Activated CD4-positive, alpha-beta T cell treated with anti-CD3 and anti-CD28 coated beads for 36 hours (primary cell): ENCODE measurements around the gene SMG5. TPM values are rescaled to one million over a fixed set of nuclear protein-coding genes. Genes with fewer than 3 reads are reported as not detected.

Source experiments
- ATAC-seq: fragments of 200-7000 bp; cut with Tn5 transposase; one replicate; pipeline ENCODE4 v1.10.0; 2021; ENCODE audit warnings: mild to moderate bottlenecking, moderate library complexity
- CTCF ChIA-PET: fragments of 350-600 bp; sonication (Branson Sonifier 250); formaldehyde crosslinking; loops from one replicate; lab custom pipeline; 2021; ENCODE audit warnings: antibody characterized with exemption; lab: Charles Lee
- POLR2A ChIA-PET: fragments of 350-600 bp; sonication (Branson Sonifier 250); formaldehyde crosslinking; loops from one replicate; lab custom pipeline; 2021; ENCODE audit warnings: antibody characterized with exemption, inconsistent platforms; lab: Charles Lee
- DNase-seq: peaks from one replicate; pipeline ENCODE4 v3.0.0-alpha.2; 2020
- H3K27ac Mint-ChIP-seq: one replicate; pipeline ENCODE4 v1.8.0; 2021; ENCODE audit warnings: mixed read lengths
- H3K27me3 Mint-ChIP-seq: one replicate; pipeline ENCODE4 v1.8.0; 2021; ENCODE audit warnings: mixed read lengths
- H3K36me3 Mint-ChIP-seq: one replicate; pipeline ENCODE4 v1.8.0; 2021; ENCODE audit warnings: low read depth, mixed read lengths
- H3K4me1 Mint-ChIP-seq: one replicate; pipeline ENCODE4 v1.8.0; 2021; ENCODE audit warnings: mixed read lengths
- H3K4me3 Mint-ChIP-seq: one replicate; pipeline ENCODE4 v1.8.0; 2021; ENCODE audit warnings: mild to moderate bottlenecking, moderate library complexity, mixed read lengths
- H3K9me3 Mint-ChIP-seq: one replicate; pipeline ENCODE4 v1.8.0; 2021; ENCODE audit warnings: low read depth, mixed read lengths
- intact Hi-C, 2 experiments: fragments of 100-400 bp; cut with DNase I in 1 of 2; cut with micrococcal nuclease in 1 of 2; formaldehyde crosslinking; loops; one replicate each; pipeline versions ENCODE4 v1.14.2 to v1.15.1; 2022 to 2024; cut with DNase I, micrococcal nuclease
- total RNA-seq, 2 experiments: library from RNA; stranded (reverse); gene quantifications; one replicate each; pipeline ENCODE4 v1.2.3, GENCODE V29; 2021

SMG5 gene
- total RNA-seq, 2 experiments from 2014 or later = 61.7 to 64.6 TPM

GRCh38 chr1:156233426-156234127 lies 49.0 kb downstream of the SMG5 start:
- DNase-seq = no peak
- Mint-ChIP-seq H3K27me3 (no peaks in the 10 kb centered on the region), H3K36me3 (peaks cover 36% of the 10 kb centered on the region), H3K27ac (no peak overlapping the region), H3K9me3 (no peaks in the 10 kb centered on the region), H3K4me3 (no peak overlapping the region), H3K4me1 (peaks cover 4% of the 10 kb centered on the region)
- POLR2A ChIA-PET = no interaction called here
- CTCF ChIA-PET = interaction anchor here (0.8 to 2.5 kb wide), 6 partner anchors 10 to 152 kb away, joined by 3 to 12 read pairs (median 3); no protein-coding TSS in a partner anchor
- ATAC-seq = no peak
- intact Hi-C loops = no loop called here

- ChIA-PET POLR2A (no interaction called here), CTCF (interaction anchor here (0.9 to 2.5 kb wide), 4 partner anchors 51 to 148 kb away, joined by 3 to 12 read pairs (median 4); partner anchors contain the start of gene SMG5)
- Mint-ChIP-seq H3K27me3 (no peaks in the 10 kb centered on the region), H3K27ac (no peak overlapping the region), H3K4me1 (no peaks in the 10 kb centered on the region), H3K4me3 (no peak overlapping the region), H3K9me3 (no peaks in the 10 kb centered on the region), H3K36me3 (peaks cover 30% of the 10 kb centered on the region)
- ATAC-seq = no peak
- intact Hi-C loops = no loop called here
- DNase-seq = no peak
Observed at GRCh38 chr1:156232201-156232894, 50.3 kb downstream of the SMG5 start.

- ChIA-PET CTCF (interaction anchor here (0.8 to 7.8 kb wide), 2 partner anchors 86 to 134 kb away, joined by 3 to 229 read pairs; no protein-coding TSS in a partner anchor), POLR2A (no interaction called here)
- H3K4me3 Mint-ChIP-seq = no peak overlapping the region
- H3K4me1 Mint-ChIP-seq = peaks cover 11% of the 10 kb centered on the region
- DNase-seq (no peak), ATAC-seq (no peak)
- H3K27me3 Mint-ChIP-seq = no peaks in the 10 kb centered on the region
- no peak overlapping the region for H3K27ac Mint-ChIP-seq
- intact Hi-C loops = no loop called here
- peaks cover 31% of the 10 kb centered on the region for H3K36me3 Mint-ChIP-seq
- no peaks in the 10 kb centered on the region for H3K9me3 Mint-ChIP-seq
Observed at GRCh38 chr1:156230473-156230837, 52.2 kb downstream of the SMG5 start.

GRCh38 chr1:156229809-156230472 lies 52.7 kb downstream of the SMG5 start:
- intact Hi-C loops = loop anchor here in 1 of 2 experiments (5.0 kb wide), 1 partner anchor 52 kb away; the partner anchor contains the start of genes SMG5 and TMEM79
- peaks cover 15% of the 10 kb centered on the region for H3K4me1 Mint-ChIP-seq
- ATAC-seq (no peak), DNase-seq (no peak)
- H3K9me3 Mint-ChIP-seq = no peaks in the 10 kb centered on the region
- H3K4me3 Mint-ChIP-seq = no peak overlapping the region
- H3K27me3 Mint-ChIP-seq = no peaks in the 10 kb centered on the region
- H3K27ac Mint-ChIP-seq = peak overlapping the region; percentile 6
- ChIA-PET CTCF (interaction anchor here (7.8 kb wide), 1 partner anchor 85 kb away, joined by 229 read pairs; no protein-coding TSS in a partner anchor), POLR2A (no interaction called here)
- H3K36me3 Mint-ChIP-seq = peaks cover 32% of the 10 kb centered on the region

- POLR2A ChIA-PET = no interaction called here
- Mint-ChIP-seq H3K27me3 (no peaks in the 10 kb centered on the region), H3K4me3 (no peak overlapping the region), H3K36me3 (peaks cover 40% of the 10 kb centered on the region), H3K4me1 (peaks cover 23% of the 10 kb centered on the region), H3K27ac (peak overlapping the region; percentile 74), H3K9me3 (no peaks in the 10 kb centered on the region)
- intact Hi-C loops = loop anchor here in 1 of 2 experiments (5.0 kb wide), 1 partner anchor 54 kb away; the partner anchor contains the start of genes SMG5 and TMEM79
- DNase-seq (no peak), ATAC-seq (no peak)
- CTCF ChIA-PET = interaction anchor here (0.6 to 7.8 kb wide), 5 partner anchors 9 to 109 kb away, joined by 3 to 229 read pairs (median 3); no protein-coding TSS in a partner anchor
Observed at GRCh38 chr1:156228501-156228900, 54.1 kb downstream of the SMG5 start.

GRCh38 chr1:156226782-156227181 lies 55.8 kb downstream of the SMG5 start:
- ChIA-PET CTCF (interaction anchor here (0.8 to 7.8 kb wide), 8 partner anchors 9 to 136 kb away, joined by 3 to 229 read pairs (median 27); partner anchors contain the start of gene SMG5), POLR2A (interaction anchor here (0.7 to 4.2 kb wide), 5 partner anchors 9 to 207 kb away, joined by 4 to 34 read pairs (median 7); partner anchors contain the start of gene PMF1)
- DNase-seq = no peak
- ATAC-seq = no peak
- Mint-ChIP-seq H3K4me3 (no peak overlapping the region), H3K9me3 (no peaks in the 10 kb centered on the region), H3K36me3 (peaks cover 50% of the 10 kb centered on the region), H3K27me3 (no peaks in the 10 kb centered on the region), H3K27ac (peak overlapping the region; percentile 85), H3K4me1 (peaks cover 40% of the 10 kb centered on the region)
- intact Hi-C loops = loop anchor here in 1 of 2 experiments (5.0 kb wide), 1 partner anchor 56 kb away; the partner anchor contains the start of genes SMG5 and TMEM79

GRCh38 chr1:156226116-156226538 lies 56.5 kb downstream of the SMG5 start:
- Mint-ChIP-seq H3K27ac (peak overlapping the region; percentile 85), H3K9me3 (no peaks in the 10 kb centered on the region), H3K4me3 (no peak overlapping the region), H3K36me3 (peaks cover 56% of the 10 kb centered on the region), H3K27me3 (no peaks in the 10 kb centered on the region), H3K4me1 (peaks cover 47% of the 10 kb centered on the region)
- ChIA-PET CTCF (interaction anchor here (0.8 to 7.8 kb wide), 12 partner anchors 8 to 135 kb away, joined by 3 to 229 read pairs (median 10); partner anchors contain the start of genes PMF1 and SMG5), POLR2A (interaction anchor here (0.7 to 4.2 kb wide), 6 partner anchors 8 to 206 kb away, joined by 4 to 34 read pairs (median 8); partner anchors contain the start of gene PMF1)
- ATAC-seq = no peak
- DNase-seq = no peak
- intact Hi-C loops = loop anchor here in 1 of 2 experiments (5.0 kb wide), 1 partner anchor 56 kb away; the partner anchor contains the start of genes SMG5 and TMEM79

GRCh38 chr1:156225677-156226014 lies 57.0 kb downstream of the SMG5 start:
- no peaks in the 10 kb centered on the region for H3K27me3 Mint-ChIP-seq
- intact Hi-C loops = loop anchor here (1.0 to 5.0 kb wide), 6 partner anchors 31 to 135 kb away; partner anchors contain the start of genes SLC25A44 (in 1 of the 2), SMG5 (in 1 of the 2) and TMEM79 (in 1 of the 2)
- DNase-seq = no peak
- POLR2A ChIA-PET = interaction anchor here (0.6 to 4.2 kb wide), 7 partner anchors 8 to 129 kb away, joined by 3 to 34 read pairs (median 6); partner anchors contain the start of gene PMF1
- H3K9me3 Mint-ChIP-seq = no peaks in the 10 kb centered on the region
- CTCF ChIA-PET = interaction anchor here (0.7 to 7.8 kb wide), 26 partner anchors 12 to 264 kb away, joined by 3 to 229 read pairs (median 5); partner anchors contain the start of genes PMF1, SEMA4A, SLC25A44 and SMG5
- peaks cover 59% of the 10 kb centered on the region for H3K36me3 Mint-ChIP-seq
- peak overlapping the region; percentile 88 for H3K27ac Mint-ChIP-seq
- H3K4me3 Mint-ChIP-seq = peak overlapping the region; percentile 35
- no peak for ATAC-seq
- peaks cover 50% of the 10 kb centered on the region for H3K4me1 Mint-ChIP-seq

- H3K4me1 Mint-ChIP-seq = peaks cover 78% of the 10 kb centered on the region
- H3K36me3 Mint-ChIP-seq = peaks cover 71% of the 10 kb centered on the region
- intact Hi-C loops = loop anchor here (2.0 kb wide), 2 partner anchors 23 to 125 kb away; no protein-coding TSS in a partner anchor
- ChIA-PET CTCF (interaction anchor here (0.7 to 5.6 kb wide), 4 partner anchors 9 to 126 kb away, joined by 3 to 40 read pairs (median 5); partner anchors contain the start of genes PMF1 and SLC25A44), POLR2A (interaction anchor here (0.6 to 3.3 kb wide), 4 partner anchors 9 to 126 kb away, joined by 3 to 30 read pairs (median 5); partner anchors contain the start of gene PMF1)
- ATAC-seq (no peak), DNase-seq (no peak)
- peak overlapping the region; percentile 98 for H3K27ac Mint-ChIP-seq
- H3K27me3 Mint-ChIP-seq = no peaks in the 10 kb centered on the region
- H3K9me3 Mint-ChIP-seq = no peaks in the 10 kb centered on the region
- H3K4me3 Mint-ChIP-seq = peak overlapping the region; percentile 65
Observed at GRCh38 chr1:156221986-156222692, 60.5 kb downstream of the SMG5 start.

GRCh38 chr1:156220226-156220625 lies 62.4 kb downstream of the SMG5 start:
- H3K4me1 Mint-ChIP-seq = peaks cover 72% of the 10 kb centered on the region

More at GRCh38 chr1:156220226-156220625, 62.4 kb downstream of the SMG5 start:
- CTCF ChIA-PET = interaction anchor here (0.5 to 0.6 kb wide), 2 partner anchors 114 to 118 kb away, joined by 3 read pairs; no protein-coding TSS in a partner anchor
- H3K27ac Mint-ChIP-seq = peak overlapping the region; percentile 98
- ATAC-seq (no peak), DNase-seq (no peak)
- H3K27me3 Mint-ChIP-seq = no peaks in the 10 kb centered on the region
- no peak overlapping the region for H3K4me3 Mint-ChIP-seq
- H3K9me3 Mint-ChIP-seq = no peaks in the 10 kb centered on the region
- intact Hi-C loops = no loop called here
- POLR2A ChIA-PET = interaction anchor here (0.6 kb wide), 1 partner anchor 93 kb away, joined by 3 read pairs; no protein-coding TSS in a partner anchor
- H3K36me3 Mint-ChIP-seq = peaks cover 66% of the 10 kb centered on the region
